Adrenal gland (tissue), 5 donors: ENCODE results near the gene SIL1.

ENCODE experiments used
- POLR2A ChIP-seq, 2 donors: fragments of 450-650 bp; IDR thresholded peaks; one replicate each; pipeline ENCODE4 v1.6.1; 2017; ENCODE audit warnings: antibody characterized with exemption in 2 of 2, mild to moderate bottlenecking in 2 of 2, moderate library complexity in 1 of 2
- TF ChIP-seq, protein P1 (sequence below), 6 experiments: fragments of 450-650 bp in 4 of 6; fragments of 200-600 bp in 2 of 6; sonication (generic) in 1 of 6; IDR thresholded peaks; 1 replicate in 5 of 6; 2 replicates in 1 of 6; pipeline versions ENCODE4 v1.5.1 to v1.8.0; 2016 to 2021; ENCODE audit warnings: antibody characterized with exemption in 6 of 6, mild to moderate bottlenecking in 2 of 6, moderate library complexity in 1 of 6
- donor health status: DM: no; HTN: no; CAD: no.

DNA sequence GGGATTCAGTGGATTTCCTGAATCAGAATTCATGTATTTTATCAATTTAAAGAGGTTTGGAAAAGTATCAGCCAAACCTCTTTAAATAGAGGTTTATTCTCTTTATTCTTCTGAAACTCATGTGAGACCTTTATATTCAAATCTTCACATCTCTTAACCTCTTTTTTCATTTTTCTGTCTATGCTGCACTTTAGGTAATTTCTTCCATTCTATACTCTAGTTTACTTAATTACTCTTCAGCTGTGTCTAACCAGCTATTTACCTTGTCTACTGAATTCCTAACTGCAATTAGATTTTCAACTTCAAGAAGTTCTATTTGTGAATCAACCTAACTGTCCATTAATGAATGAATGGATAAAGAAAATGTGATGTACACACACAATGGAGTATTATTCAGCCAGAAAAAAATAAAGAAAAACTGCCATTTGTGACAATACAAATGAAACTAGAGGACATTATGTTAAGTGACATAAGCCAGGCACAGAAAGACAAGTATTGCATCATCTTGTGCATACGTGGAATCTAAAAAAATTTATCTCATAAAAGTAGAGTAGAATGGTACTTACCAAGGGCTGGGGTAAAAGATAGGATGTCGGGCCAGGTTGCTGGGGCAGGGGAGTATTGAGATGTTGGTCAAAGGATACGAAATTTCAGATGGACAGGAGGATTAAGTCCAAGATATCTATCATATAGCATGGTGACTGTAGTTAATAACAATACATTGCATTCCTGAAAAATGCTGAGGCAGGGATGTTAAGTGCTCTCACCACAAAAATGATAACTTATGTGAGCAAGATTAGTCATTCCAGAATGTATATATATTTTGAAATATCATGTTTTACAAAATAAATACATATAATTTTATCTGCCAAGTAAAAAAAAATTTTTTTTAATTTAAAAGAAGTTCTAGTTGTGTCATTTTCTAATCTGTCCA is 193.5 kb downstream of the SIL1 start:
- TF ChIP-seq, protein P1, sequence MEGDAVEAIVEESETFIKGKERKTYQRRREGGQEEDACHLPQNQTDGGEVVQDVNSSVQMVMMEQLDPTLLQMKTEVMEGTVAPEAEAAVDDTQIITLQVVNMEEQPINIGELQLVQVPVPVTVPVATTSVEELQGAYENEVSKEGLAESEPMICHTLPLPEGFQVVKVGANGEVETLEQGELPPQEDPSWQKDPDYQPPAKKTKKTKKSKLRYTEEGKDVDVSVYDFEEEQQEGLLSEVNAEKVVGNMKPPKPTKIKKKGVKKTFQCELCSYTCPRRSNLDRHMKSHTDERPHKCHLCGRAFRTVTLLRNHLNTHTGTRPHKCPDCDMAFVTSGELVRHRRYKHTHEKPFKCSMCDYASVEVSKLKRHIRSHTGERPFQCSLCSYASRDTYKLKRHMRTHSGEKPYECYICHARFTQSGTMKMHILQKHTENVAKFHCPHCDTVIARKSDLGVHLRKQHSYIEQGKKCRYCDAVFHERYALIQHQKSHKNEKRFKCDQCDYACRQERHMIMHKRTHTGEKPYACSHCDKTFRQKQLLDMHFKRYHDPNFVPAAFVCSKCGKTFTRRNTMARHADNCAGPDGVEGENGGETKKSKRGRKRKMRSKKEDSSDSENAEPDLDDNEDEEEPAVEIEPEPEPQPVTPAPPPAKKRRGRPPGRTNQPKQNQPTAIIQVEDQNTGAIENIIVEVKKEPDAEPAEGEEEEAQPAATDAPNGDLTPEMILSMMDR (IDR thresholded peaks at IDR 0.05) = no peak
- TF ChIP-seq POLR2A (IDR thresholded peaks at IDR 0.05) = no peak
